Activated CD8-positive, alpha-beta memory T cell treated with anti-CD3 and anti-CD28 coated beads for 1 hour (primary cell): ENCODE data around the gene TMEM235.
A peak's percentile ranks its signal among the peaks of the same experiment; 100 is the strongest.

Experiments
- DNase-seq, 2 donors: peaks; one replicate each; pipeline ENCODE4 v3.0.0-alpha.2; 2020; ENCODE audit warnings: low read depth in 1 of 2; ENCODE audit errors: extremely low read depth in 1 of 2

The TMEM235 gene

DNA sequence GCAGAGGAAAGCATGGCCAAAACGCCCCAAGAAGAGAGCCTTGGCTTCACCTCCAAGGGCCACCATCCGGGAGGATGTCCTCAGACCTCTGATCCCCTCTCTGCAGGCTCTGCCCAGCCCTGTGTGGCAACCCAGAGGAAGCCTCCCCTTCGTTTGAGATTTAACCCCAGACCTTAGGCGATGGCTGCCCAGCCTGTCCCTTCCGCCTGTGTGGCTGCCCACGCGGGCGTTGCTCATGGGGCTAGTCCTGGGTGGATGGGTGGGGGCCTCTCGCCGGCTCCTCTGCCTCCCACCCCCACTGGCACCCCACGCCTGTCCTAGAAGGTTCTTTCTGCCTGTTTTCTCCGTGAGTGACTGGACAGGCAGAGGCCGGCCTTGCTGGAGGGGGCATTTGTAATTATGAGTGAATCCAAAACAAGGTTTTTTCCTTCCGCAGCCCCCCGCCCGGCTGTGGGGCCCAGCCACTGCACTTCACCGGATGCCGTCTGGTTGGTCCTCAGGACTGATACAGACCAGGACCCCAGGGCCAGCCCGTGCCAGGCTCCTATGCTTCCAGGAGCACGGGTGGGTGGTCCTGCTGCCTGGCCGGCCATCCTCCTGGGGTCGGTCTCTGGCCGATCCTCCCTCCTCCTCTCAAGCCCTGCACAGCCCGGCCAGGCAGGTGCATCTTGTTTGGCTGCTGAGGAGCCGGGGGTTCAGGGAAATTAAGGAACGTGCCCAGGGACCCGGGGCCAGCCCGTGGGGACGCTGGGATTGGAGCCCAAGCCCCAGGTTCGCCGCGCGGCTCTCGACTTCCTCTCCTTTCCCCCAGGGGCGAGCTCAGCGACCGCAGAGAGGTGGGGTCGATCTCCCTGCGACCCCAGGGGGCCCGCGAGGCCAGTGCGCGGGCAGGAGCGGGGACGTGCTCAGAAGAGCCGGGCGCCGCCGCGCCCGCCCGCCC is at the start of gene TMEM235:
TSS of gene TMEM235 (plus strand) at position 636 of the 940 bp plus-strand sequence. CDS start 393 bp downstream, outside the sequence.
- DNase-seq = no peak

- no peak for DNase-seq
These were observed 48.9 kb upstream of the TMEM235 start for GRCh38 chr17:78182504-78182903.

GRCh38 chr17:78183916-78184315 is 47.5 kb upstream of the TMEM235 start:
- DNase-seq = no peak

- no peak for DNase-seq
These were observed 47.1 kb upstream of the TMEM235 start for GRCh38 chr17:78184351-78184750.

DNA sequence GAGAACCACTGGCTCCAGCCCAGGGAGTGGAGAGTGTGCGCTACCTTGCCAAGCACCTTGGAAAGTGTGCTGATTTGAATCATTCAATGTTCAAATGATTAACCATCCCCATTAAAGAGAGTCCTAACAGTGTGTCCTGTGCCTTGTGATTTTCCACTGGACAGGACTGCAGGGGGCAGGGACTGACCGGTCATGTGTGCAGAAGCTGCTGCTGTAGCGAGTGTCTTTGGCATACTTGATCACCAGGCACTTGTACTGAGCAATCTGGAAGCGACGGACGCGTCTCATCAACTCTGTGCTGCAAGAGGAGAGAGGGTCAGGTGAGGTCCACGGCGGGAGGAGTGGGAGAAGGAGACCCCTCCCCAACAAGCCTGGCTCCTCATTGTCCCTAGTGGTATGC is 46.6 kb upstream of the TMEM235 start:
- no peak for DNase-seq

GRCh38 chr17:78185981-78186691 is 45.3 kb upstream of the TMEM235 start:
- no peak for DNase-seq

DNA sequence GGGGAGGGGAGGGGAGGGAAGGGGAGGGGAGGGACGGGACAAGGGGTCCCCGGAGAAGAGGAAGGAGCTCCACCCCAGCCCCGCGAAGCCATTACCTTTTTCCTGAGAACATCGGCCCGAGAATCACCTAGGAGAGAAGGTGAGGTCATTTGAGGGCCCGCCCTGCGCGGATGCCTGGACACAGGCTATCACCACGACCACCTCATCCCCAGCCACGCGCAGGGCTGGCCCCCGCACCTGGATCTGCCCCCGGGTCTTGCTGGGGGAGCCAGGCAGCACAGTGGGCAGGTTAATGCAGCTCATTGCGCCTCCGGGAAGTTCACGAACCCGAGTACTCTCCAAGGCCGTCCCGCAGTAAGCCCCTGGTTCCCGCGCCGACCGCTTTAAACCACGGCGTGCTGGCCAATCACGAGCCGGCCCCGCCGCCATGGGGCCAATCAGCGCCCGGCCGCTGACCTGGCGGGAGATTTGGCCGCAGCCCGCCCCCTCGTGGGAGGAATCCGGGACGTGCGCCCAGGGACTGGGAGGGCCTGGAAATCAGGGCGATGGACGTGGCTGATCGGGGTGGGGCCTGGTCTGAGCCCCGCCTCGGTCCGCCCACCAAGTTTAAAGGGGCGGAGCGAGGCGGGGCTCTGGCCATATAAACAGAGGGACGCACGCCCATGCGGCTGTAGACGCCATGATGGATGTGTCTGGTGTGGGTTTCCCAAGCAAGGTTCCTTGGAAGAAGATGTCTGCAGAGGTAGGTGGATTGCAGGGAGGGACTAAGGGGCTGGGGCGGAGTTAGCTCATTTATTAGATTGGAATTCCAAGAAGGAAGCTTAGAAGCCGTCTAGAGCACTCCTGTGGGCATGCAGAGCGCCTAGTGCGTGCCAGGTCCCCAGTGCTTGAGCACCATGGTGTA is 44.5 kb upstream of the TMEM235 start, which contains the start of the genes AFMID and TK1:
TSS of gene AFMID (plus strand) at position 671 of the 904 bp plus-strand sequence. CDS start at position 680, 9 bp downstream.
TSS of gene TK1 (minus strand) at position 361 of the 904 bp plus-strand sequence. CDS start at position 303, 58 bp downstream.
- DNase-seq = peak; percentile 17 to 58

DNA sequence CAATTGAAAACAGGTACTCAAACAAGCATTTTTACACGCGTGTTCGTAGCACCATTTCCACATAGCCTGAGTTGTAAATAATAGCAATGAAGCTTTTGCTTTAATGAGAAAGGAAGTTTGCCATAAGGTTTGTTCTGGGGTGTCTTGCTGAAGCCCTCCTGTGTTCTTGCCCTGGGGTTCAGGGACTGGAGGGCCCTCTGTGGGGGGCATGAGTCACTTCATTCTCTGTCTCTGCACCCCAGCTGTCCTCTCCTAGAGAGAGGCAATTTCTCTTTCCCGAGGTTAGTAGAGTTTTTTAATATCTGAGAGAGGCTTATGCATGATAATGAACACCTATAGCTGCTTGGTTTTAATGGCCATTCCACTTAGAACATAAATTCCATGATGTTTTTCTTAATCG is 34.7 kb upstream of the TMEM235 start:
- no peak for DNase-seq

DNA sequence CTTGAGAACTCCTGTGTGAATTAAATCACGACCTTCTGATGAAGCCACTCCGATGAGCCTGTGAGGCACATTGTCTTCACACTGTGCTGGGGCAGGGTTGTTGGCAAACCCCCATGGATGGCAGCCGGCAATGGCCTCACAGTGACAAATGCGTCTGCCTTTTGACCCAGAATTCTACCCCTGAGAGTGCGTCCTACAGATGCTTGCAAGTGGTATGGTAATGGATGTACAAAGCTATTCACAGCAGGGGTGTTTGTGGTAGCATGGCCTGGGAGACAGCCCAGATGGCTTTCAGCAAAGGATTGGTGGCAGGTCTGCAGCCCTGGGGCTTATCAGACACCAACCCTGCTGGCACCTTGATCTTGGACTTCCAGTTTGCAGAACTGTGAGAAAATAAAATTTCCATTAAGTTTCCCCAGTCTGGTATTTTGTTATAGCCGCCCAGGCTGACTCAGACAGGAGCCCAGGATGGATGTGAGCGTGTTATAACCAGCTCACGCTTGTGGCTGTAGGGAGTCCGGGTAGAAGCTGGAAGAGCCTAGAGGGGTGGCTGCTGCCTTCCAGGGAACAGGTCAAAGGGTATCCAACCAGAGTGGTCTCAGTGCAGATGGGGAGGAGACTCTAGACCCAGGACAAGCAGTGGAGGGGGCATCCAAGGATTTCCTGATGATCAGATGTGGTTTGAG is 34.1 kb upstream of the TMEM235 start:
- DNase-seq = no peak

- no peak for DNase-seq
These were observed 31.0 kb upstream of the TMEM235 start for GRCh38 chr17:78200451-78200850.

DNA sequence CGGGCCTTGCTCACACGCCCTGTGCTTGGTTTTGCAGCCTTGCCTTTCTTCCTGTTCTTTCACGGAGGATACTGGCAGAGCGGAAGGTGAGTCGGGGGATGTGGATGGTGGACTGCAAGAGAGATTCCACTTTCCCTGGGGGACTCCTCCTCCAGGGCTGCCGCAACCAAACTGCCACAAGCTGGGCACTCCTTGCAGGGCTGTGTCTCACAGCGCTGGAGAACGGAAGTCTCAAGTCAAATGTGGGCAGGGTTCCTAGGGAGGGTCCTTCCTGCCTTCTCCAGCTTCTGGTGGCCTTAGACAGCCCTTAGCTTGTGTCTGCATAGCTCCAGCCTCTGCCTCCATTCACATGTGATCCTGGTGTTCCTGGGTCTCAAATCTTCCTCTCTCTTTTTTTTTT is 28.8 kb upstream of the TMEM235 start:
- no peak for DNase-seq

DNA sequence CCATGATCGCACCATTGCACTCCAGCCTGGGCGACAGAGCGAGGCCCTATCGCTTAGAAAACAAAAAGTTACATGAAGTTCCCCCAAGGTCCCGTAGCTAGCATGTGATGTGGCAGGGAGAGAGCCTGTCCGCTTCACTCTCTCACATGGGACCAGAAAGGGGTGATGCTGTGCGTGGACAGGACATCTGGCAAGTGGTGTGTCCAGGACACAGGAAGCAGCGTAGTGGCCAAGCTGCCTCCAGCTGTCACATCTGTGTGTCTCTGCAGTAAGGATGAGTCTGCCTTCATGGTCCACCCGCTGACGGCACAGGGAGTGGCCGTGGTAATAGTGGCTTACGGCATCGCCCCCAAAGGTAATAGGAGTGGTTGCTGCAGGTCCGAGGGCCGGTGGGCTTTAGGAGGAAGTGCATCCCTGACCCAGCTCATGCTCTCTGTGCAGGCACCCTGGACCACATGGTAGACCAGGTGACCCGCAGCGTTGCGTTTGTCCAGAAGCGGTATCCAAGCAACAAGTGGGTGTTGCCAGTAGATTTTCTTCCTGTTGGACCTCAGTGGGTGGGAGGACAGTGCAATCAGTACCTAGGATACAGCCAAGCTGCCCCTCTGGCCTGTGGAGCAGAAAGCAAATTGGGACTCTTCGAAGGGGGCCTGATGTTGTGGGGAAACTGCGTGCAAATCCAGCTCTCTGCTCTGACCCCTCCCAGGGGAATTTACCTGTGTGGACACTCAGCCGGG is 26.9 kb upstream of the TMEM235 start:
- no peak for DNase-seq

GRCh38 chr17:78205124-78205775 is 26.2 kb upstream of the TMEM235 start:
- DNase-seq = no peak

DNA sequence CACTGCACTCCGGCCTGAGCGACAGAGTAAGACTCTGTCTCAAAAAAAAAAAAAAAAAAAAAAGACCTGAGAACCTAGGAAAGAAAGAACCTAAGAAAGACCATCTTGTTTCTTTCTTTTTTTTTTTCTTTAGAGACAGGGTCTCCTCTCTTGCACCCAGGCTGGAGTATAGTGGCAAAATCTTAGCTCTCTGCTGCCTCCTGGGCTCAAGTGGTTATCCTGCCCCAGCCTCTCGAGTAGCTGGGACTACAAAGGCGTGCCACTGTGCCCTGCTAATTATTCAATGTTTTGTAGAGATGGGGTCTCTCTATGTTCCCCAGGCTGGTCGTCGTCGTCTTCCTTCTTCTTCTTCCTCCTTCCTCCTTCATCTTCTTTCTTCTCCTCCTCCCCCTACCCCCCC is 25.1 kb upstream of the TMEM235 start:
- no peak for DNase-seq

GRCh38 chr17:78208486-78208885 is 22.9 kb upstream of the TMEM235 start:
- no peak for DNase-seq

GRCh38 chr17:78210111-78210510 is 21.3 kb upstream of the TMEM235 start:
- DNase-seq = no peak

DNA sequence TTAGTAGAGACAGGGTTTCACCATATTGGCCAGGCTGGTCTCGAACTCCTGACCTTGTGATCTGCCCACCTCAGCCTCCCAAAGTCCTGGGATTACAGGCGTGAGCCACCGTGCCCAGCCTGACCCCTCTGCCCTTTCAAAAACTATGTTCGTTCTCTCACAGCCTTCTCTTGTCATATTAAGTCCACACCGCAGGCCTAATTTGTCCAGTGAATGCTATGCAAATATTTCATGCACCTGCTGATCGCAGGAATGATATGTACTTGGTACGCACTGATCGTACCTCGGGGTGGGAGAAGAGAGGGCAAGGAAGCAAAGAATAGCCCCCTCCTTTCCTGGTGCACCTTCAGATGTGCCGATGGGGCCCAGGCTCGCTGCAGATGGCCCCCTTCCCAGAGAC is 20.4 kb upstream of the TMEM235 start:
- DNase-seq = no peak

GRCh38 chr17:78214016-78214705 is 17.3 kb upstream of the TMEM235 start, which contains the start of gene BIRC5:
Gene BIRC5 (plus strand): TSS chr17:78214253. CDS start chr17:78214317, 64 bp downstream.
- DNase-seq = peak; percentile 71 to 91
